ENCODE results near the gene VEGFB.
A peak's percentile ranks its signal among the peaks of the same experiment; 100 is the strongest.

VEGFB gene

GRCh38 chr11:64223001-64223651 is 11.3 kb upstream of the VEGFB start:
- no peak for ATAC-seq (ENCODE audit: low read depth)
- H3K27ac ChIP-seq (ENCODE audit: poor library complexity, severe bottlenecking) = peak overlapping the region; percentile 38
- DNase-seq (ENCODE audit: low spot score) = no peak
- no peaks in the 10 kb centered on the region for H3K9me3 ChIP-seq (ENCODE audit: severe bottlenecking)
- H3K27me3 ChIP-seq (ENCODE audit: insufficient read depth, poor library complexity, severe bottlenecking) = no peaks in the 10 kb centered on the region
- no peak overlapping the region for H3K4me3 ChIP-seq (ENCODE audit: severe bottlenecking)
- H3K36me3 ChIP-seq (ENCODE audit: low read depth) = no peaks in the 10 kb centered on the region
- H3K4me1 ChIP-seq (ENCODE audit: insufficient read depth, poor library complexity, severe bottlenecking) = peaks cover 8% of the 10 kb centered on the region
- TF ChIP-seq CTCF (IDR thresholded peaks at IDR 0.05; ENCODE audit: poor library complexity, severe bottlenecking) = no peak

GRCh38 chr11:64224151-64224890 is 10.1 kb upstream of the VEGFB start:
- DNase-seq (ENCODE audit: low spot score) (peak; percentile 75), ATAC-seq (ENCODE audit: low read depth) (peak; percentile 53)
- no peak for TF ChIP-seq CTCF (IDR thresholded peaks at IDR 0.05; ENCODE audit: poor library complexity, severe bottlenecking)
- H3K27me3 ChIP-seq (ENCODE audit: insufficient read depth, poor library complexity, severe bottlenecking) = no peaks in the 10 kb centered on the region
- H3K36me3 ChIP-seq (ENCODE audit: low read depth) = no peaks in the 10 kb centered on the region
- H3K27ac ChIP-seq (ENCODE audit: poor library complexity, severe bottlenecking) = peak overlapping the region; percentile 38
- H3K9me3 ChIP-seq (ENCODE audit: severe bottlenecking) = no peaks in the 10 kb centered on the region
- H3K4me3 ChIP-seq (ENCODE audit: severe bottlenecking) = no peak overlapping the region
- H3K4me1 ChIP-seq (ENCODE audit: insufficient read depth, poor library complexity, severe bottlenecking) = peaks cover 8% of the 10 kb centered on the region

GRCh38 chr11:64224891-64225607 is 9.3 kb upstream of the VEGFB start:
- Histone ChIP-seq H3K4me1 (ENCODE audit: insufficient read depth, poor library complexity, severe bottlenecking) (peaks cover 8% of the 10 kb centered on the region), H3K27ac (ENCODE audit: poor library complexity, severe bottlenecking) (peak overlapping the region; percentile 68)
- DNase-seq (ENCODE audit: low spot score) = no peak

GRCh38 chr11:64225608-64226506 is 8.5 kb upstream of the VEGFB start, which contains the start of the genes NUDT22 and TRPT1:
Gene NUDT22, plus strand, starts transcription at chr11:64226274. Its CDS starts 379 bp downstream, at chr11:64226653.
Gene TRPT1, minus strand, starts transcription at chr11:64226186. Its CDS starts 326 bp downstream, at chr11:64225860.
- H3K36me3 ChIP-seq (ENCODE audit: low read depth) = no peaks in the 10 kb centered on the region
- peak within 1 kb of the TSS; percentile 68 for H3K27ac ChIP-seq (ENCODE audit: poor library complexity, severe bottlenecking)
- peak; percentile 60 for ATAC-seq (ENCODE audit: low read depth)

More at GRCh38 chr11:64224891-64225607, 9.3 kb upstream of the VEGFB start:
- no peak for ATAC-seq (ENCODE audit: low read depth)
- peak overlapping the region; percentile 53 for H3K4me3 ChIP-seq (ENCODE audit: severe bottlenecking)
- no peak for TF ChIP-seq CTCF (IDR thresholded peaks at IDR 0.05; ENCODE audit: poor library complexity, severe bottlenecking)
- no peaks in the 10 kb centered on the region for H3K9me3 ChIP-seq (ENCODE audit: severe bottlenecking)
- no peaks in the 10 kb centered on the region for H3K27me3 ChIP-seq (ENCODE audit: insufficient read depth, poor library complexity, severe bottlenecking)
- H3K36me3 ChIP-seq (ENCODE audit: low read depth) = no peaks in the 10 kb centered on the region

More at GRCh38 chr11:64225608-64226506, 8.5 kb upstream of the VEGFB start, which contains the start of the genes NUDT22 and TRPT1:
- TF ChIP-seq CTCF (IDR thresholded peaks at IDR 0.05; ENCODE audit: poor library complexity, severe bottlenecking) = peak; percentile 43
- DNase-seq (ENCODE audit: low spot score) = peak; percentile 77
- Histone ChIP-seq H3K9me3 (ENCODE audit: severe bottlenecking) (no peaks in the 10 kb centered on the region), H3K4me3 (ENCODE audit: severe bottlenecking) (peak within 1 kb of the TSS; percentile 53), H3K27me3 (ENCODE audit: insufficient read depth, poor library complexity, severe bottlenecking) (no peaks in the 10 kb centered on the region), H3K4me1 (ENCODE audit: insufficient read depth, poor library complexity, severe bottlenecking) (peaks cover 8% of the 10 kb centered on the region)

Measured in RWPE2 (cell line).